GM12872 (cell line): ENCODE measurements around the gene TUBGCP2.

ENCODE experiments used
- CTCF ChIP-seq: IDR thresholded peaks from 3 replicates; pipeline ENCODE4 v1.5.1; 2011; ENCODE audit warnings: low read depth, mild to moderate bottlenecking, low read length, moderate library complexity; ENCODE audit not compliant: insufficient read depth

Gene TUBGCP2

GRCh38 chr10:133277993-133278576 lies 30.6 kb downstream of the TUBGCP2 start:
- no peak for TF ChIP-seq CTCF

DNA sequence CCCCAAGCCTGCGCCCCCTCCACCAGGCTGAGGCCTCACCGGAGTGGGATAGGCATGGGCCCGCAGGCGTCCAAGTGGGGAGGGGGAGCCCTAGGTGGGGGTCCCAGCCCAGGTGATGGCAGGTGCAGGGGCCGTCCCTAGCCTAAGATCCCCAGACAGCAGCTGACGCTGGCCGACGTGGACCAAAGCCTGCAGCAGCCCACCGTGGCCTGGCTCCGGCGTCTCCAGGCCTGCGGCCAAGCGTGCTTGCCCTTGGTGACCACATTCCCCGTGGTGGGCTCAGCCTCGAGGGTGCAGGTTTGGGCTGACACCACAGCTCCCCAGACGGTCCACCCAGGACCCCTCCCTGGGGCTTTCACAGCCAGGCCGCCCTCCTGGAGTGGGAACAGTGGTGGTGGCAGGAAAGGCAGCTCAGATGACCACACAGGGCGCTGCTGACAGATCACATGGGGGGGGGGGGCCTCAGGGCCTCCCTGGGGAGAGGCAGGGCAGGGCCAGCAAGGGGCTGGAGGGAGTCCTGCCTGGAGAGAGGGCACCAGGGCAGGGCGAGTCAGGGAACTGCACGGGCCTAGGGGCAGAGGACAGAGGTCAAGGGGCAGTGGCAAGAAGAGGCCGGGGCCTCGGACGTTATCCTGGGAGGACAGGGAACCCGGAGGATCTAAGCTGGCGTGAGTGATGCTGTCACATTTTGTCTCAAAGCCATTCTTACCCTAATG lies 31.2 kb downstream of the TUBGCP2 start:
- no peak for TF ChIP-seq CTCF

DNA sequence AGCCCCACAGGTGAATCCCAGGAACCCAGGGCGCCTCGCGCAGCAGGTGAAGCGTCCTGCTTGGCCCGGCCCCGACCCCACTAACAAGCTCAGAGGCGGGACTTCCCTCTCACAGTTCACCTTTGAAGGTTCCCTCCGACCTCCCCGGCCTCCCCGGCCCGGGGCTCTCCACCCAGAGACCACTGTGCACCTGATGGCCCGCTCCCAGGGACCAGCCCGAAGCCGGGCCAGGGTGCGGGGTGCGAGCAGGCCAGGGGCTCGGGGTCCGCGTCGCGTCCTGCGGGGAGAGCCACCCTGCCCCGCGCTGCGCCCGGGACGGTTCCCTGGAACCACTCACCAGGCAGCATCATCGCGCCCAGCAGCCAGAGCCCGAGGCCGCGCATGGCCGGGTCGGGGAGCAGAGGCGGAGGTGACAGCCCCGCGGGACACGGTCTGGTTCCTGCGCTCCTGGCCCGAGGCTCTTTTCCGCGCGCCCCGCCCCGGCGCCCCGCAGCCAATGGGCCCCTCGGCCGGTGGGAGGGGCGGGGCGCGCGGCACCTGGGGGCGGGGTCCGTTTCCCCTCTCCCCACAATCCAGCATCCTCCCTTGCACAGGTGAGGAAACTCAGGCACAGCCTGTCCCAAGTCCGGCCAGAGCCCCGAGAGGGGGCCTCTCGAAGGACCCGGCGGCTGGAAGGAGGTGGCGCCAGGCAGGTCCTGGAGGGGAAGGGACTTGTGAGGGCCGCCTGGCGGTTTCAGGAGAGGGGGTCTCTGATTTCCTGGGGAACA lies 32.1 kb downstream of the TUBGCP2 start, which contains the start of gene ADAM8:
Gene ADAM8 (minus strand): TSS at position 434 of the 767 bp plus-strand sequence. CDS start 51 bp downstream, at position 383.
- TF ChIP-seq CTCF = no peak

GRCh38 chr10:133276100-133276434 lies 32.6 kb downstream of the TUBGCP2 start:
- TF ChIP-seq CTCF = no peak

- TF ChIP-seq CTCF = peak; percentile 73
Measured at GRCh38 chr10:133275684-133276092, 33.0 kb downstream of the TUBGCP2 start.

- no peak for TF ChIP-seq CTCF
Measured at GRCh38 chr10:133274751-133275683, 33.7 kb downstream of the TUBGCP2 start.
